ENCODE data around the gene ENTHD1.

ENTHD1 gene

DNA sequence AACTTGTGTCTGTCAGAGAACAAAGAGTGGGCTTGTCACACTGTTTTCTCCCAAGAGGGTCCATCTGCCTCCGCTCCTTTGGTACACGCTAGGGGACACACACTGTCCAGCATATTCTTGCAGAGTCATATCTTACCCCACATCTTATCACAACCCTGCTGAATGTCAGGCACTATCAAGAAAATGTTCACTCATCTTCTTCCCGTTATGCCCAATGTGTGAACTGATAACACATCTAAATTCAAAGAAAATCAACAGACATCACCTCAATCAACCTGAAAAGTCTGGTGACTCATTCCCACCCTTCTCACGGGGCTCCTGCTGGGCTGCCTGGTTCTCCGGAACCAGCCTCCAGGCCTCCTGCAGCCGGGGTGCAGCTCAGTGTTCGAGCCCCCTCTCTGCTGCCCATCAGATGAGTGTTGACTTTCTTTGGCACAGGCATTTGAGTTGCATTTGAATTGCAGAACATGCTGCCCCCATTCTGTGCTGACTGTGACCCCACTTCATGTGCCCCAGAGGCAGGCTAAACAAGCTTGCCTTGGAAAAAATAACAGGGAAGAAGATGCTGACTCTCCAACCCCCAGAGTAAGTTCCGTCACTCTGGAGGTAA is 26.7 kb upstream of the ENTHD1 start:
- TF ChIP-seq RAD21 (IDR thresholded peaks at IDR 0.05; ENCODE audit: low read depth) (no peak), TCF12 (IDR thresholded peaks at IDR 0.05; ENCODE audit: low read depth) (no peak)

GRCh38 chr22:39917776-39918495 is 24.4 kb upstream of the ENTHD1 start:
- TF ChIP-seq USF1 (IDR thresholded peaks at IDR 0.05) (no peak), RAD21 (IDR thresholded peaks at IDR 0.05; ENCODE audit: low read depth) (no peak), MAX (IDR thresholded peaks at IDR 0.05) (no peak), FOXM1 (IDR thresholded peaks at IDR 0.05; ENCODE audit: borderline replicate concordance, low read depth) (no peak), CEBPB (IDR thresholded peaks at IDR 0.05) (no peak), CREB1 (IDR thresholded peaks at IDR 0.05; ENCODE audit: low read depth) (no peak), EGR1 (IDR thresholded peaks at IDR 0.05) (no peak), TCF12 (IDR thresholded peaks at IDR 0.05; ENCODE audit: low read depth) (no peak), ZBTB7A (IDR thresholded peaks at IDR 0.05; ENCODE audit: low read depth) (no peak), YY1 (IDR thresholded peaks at IDR 0.05; ENCODE audit: low read depth) (no peak), TAF1 (IDR thresholded peaks at IDR 0.05; ENCODE audit: low read depth) (no peak), TEAD4 (IDR thresholded peaks at IDR 0.05) (no peak), EP300 (IDR thresholded peaks at IDR 0.05; ENCODE audit: borderline replicate concordance) (no peak), NFIC (IDR thresholded peaks at IDR 0.05) (no peak)
- TF ChIP-seq, protein P1, sequence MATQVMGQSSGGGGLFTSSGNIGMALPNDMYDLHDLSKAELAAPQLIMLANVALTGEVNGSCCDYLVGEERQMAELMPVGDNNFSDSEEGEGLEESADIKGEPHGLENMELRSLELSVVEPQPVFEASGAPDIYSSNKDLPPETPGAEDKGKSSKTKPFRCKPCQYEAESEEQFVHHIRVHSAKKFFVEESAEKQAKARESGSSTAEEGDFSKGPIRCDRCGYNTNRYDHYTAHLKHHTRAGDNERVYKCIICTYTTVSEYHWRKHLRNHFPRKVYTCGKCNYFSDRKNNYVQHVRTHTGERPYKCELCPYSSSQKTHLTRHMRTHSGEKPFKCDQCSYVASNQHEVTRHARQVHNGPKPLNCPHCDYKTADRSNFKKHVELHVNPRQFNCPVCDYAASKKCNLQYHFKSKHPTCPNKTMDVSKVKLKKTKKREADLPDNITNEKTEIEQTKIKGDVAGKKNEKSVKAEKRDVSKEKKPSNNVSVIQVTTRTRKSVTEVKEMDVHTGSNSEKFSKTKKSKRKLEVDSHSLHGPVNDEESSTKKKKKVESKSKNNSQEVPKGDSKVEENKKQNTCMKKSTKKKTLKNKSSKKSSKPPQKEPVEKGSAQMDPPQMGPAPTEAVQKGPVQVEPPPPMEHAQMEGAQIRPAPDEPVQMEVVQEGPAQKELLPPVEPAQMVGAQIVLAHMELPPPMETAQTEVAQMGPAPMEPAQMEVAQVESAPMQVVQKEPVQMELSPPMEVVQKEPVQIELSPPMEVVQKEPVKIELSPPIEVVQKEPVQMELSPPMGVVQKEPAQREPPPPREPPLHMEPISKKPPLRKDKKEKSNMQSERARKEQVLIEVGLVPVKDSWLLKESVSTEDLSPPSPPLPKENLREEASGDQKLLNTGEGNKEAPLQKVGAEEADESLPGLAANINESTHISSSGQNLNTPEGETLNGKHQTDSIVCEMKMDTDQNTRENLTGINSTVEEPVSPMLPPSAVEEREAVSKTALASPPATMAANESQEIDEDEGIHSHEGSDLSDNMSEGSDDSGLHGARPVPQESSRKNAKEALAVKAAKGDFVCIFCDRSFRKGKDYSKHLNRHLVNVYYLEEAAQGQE (IDR thresholded peaks at IDR 0.05; ENCODE audit: low read depth): no peak

GRCh38 chr22:39917197-39917643 is 23.7 kb upstream of the ENTHD1 start:
- no peak for TF ChIP-seq TCF12 (IDR thresholded peaks at IDR 0.05; ENCODE audit: low read depth)
- TF ChIP-seq CEBPB (IDR thresholded peaks at IDR 0.05): no peak
- no peak for TF ChIP-seq RAD21 (IDR thresholded peaks at IDR 0.05; ENCODE audit: low read depth)
- no peak for TF ChIP-seq YY1 (IDR thresholded peaks at IDR 0.05; ENCODE audit: low read depth)
- TF ChIP-seq EGR1 (IDR thresholded peaks at IDR 0.05): no peak
- no peak for TF ChIP-seq ZBTB7A (IDR thresholded peaks at IDR 0.05; ENCODE audit: low read depth)
- TF ChIP-seq, protein P1 (IDR thresholded peaks at IDR 0.05; ENCODE audit: low read depth): no peak
- TF ChIP-seq CREB1 (IDR thresholded peaks at IDR 0.05; ENCODE audit: low read depth): no peak
- TF ChIP-seq MAX (IDR thresholded peaks at IDR 0.05): no peak
- TF ChIP-seq TEAD4 (IDR thresholded peaks at IDR 0.05): no peak
- TF ChIP-seq USF1 (IDR thresholded peaks at IDR 0.05): no peak
- TF ChIP-seq TAF1 (IDR thresholded peaks at IDR 0.05; ENCODE audit: low read depth): no peak
- no peak for TF ChIP-seq FOXM1 (IDR thresholded peaks at IDR 0.05; ENCODE audit: borderline replicate concordance, low read depth)
- no peak for TF ChIP-seq NFIC (IDR thresholded peaks at IDR 0.05)
- no peak for TF ChIP-seq EP300 (IDR thresholded peaks at IDR 0.05; ENCODE audit: borderline replicate concordance)

GRCh38 chr22:39916496-39916895 is 22.9 kb upstream of the ENTHD1 start:
- no peak for TF ChIP-seq TAF1 (IDR thresholded peaks at IDR 0.05; ENCODE audit: low read depth)
- no peak for TF ChIP-seq CREB1 (IDR thresholded peaks at IDR 0.05; ENCODE audit: low read depth)
- no peak for TF ChIP-seq USF1 (IDR thresholded peaks at IDR 0.05)
- TF ChIP-seq EP300 (IDR thresholded peaks at IDR 0.05; ENCODE audit: borderline replicate concordance): no peak
- no peak for TF ChIP-seq EGR1 (IDR thresholded peaks at IDR 0.05)
- no peak for TF ChIP-seq CEBPB (IDR thresholded peaks at IDR 0.05)
- no peak for TF ChIP-seq TCF12 (IDR thresholded peaks at IDR 0.05; ENCODE audit: low read depth)
- TF ChIP-seq, protein P1 (IDR thresholded peaks at IDR 0.05; ENCODE audit: low read depth): no peak
- no peak for TF ChIP-seq RAD21 (IDR thresholded peaks at IDR 0.05; ENCODE audit: low read depth)
- TF ChIP-seq YY1 (IDR thresholded peaks at IDR 0.05; ENCODE audit: low read depth): no peak
- TF ChIP-seq ZBTB7A (IDR thresholded peaks at IDR 0.05; ENCODE audit: low read depth): no peak
- TF ChIP-seq FOXM1 (IDR thresholded peaks at IDR 0.05; ENCODE audit: borderline replicate concordance, low read depth): no peak
- TF ChIP-seq MAX (IDR thresholded peaks at IDR 0.05): no peak
- TF ChIP-seq TEAD4 (IDR thresholded peaks at IDR 0.05): no peak
